Activated CD4-positive, alpha-beta memory T cell treated with anti-CD3 and anti-CD28 coated beads, Interleukin-2, amount 10 ng/mL, durations not matched to agents 7 days and 5 days (primary cell): Measurements from ENCODE around the gene HEXD. TPM values are rescaled to one million over a fixed set of nuclear protein-coding genes. Genes with fewer than 3 reads are reported as not detected.

ENCODE experiments used
- CTCF ChIA-PET: fragments of 350-600 bp; sonication (Branson Sonifier 250); formaldehyde crosslinking; loops from one replicate; lab custom pipeline; 2021; ENCODE audit warnings: antibody characterized with exemption, inconsistent platforms; lab: Charles Lee
- POLR2A ChIA-PET: fragments of 350-600 bp; sonication (Branson Sonifier 250); formaldehyde crosslinking; loops from one replicate; lab custom pipeline; 2021; ENCODE audit warnings: antibody characterized with exemption; lab: Charles Lee
- DNase-seq: peaks from one replicate; pipeline ENCODE4 v3.0.0-alpha.2; 2020
- H3K27ac Mint-ChIP-seq: one replicate; pipeline ENCODE4 v1.8.0; 2021; ENCODE audit warnings: mild to moderate bottlenecking, mixed read lengths
- H3K27me3 Mint-ChIP-seq: one replicate; pipeline ENCODE4 v1.8.0; 2021; ENCODE audit warnings: mixed read lengths
- H3K36me3 Mint-ChIP-seq: one replicate; pipeline ENCODE4 v1.8.0; 2021; ENCODE audit warnings: low read depth, mixed read lengths
- H3K4me1 Mint-ChIP-seq: one replicate; pipeline ENCODE4 v1.8.0; 2021; ENCODE audit warnings: mixed read lengths
- H3K4me3 Mint-ChIP-seq: one replicate; pipeline ENCODE4 v1.8.0; 2021; ENCODE audit warnings: mild to moderate bottlenecking, mixed read lengths
- H3K9me3 Mint-ChIP-seq: one replicate; pipeline ENCODE4 v1.8.0; 2021; ENCODE audit warnings: mixed read lengths
- total RNA-seq, 2 experiments: library from RNA; stranded (reverse); gene quantifications; one replicate each; pipeline ENCODE4 v1.2.3, GENCODE V29; 2021

The HEXD gene
- total RNA-seq, 2 experiments from 2014 or later = 58.3 to 60.6 TPM

GRCh38 chr17:82386255-82386831, 31.8 kb upstream of the HEXD start:
- H3K4me3 Mint-ChIP-seq = no peak overlapping the region
- peaks cover 4% of the 10 kb centered on the region for H3K27me3 Mint-ChIP-seq
- POLR2A ChIA-PET = no interaction called here
- CTCF ChIA-PET = no interaction called here
- peaks cover 1% of the 10 kb centered on the region for H3K4me1 Mint-ChIP-seq
- H3K9me3 Mint-ChIP-seq = no peaks in the 10 kb centered on the region
- H3K27ac Mint-ChIP-seq = no peak overlapping the region
- no peaks in the 10 kb centered on the region for H3K36me3 Mint-ChIP-seq
- no peak for DNase-seq

GRCh38 chr17:82386881-82387704, 31.1 kb upstream of the HEXD start:
- peaks cover 1% of the 10 kb centered on the region for H3K4me1 Mint-ChIP-seq
- no peak overlapping the region for H3K27ac Mint-ChIP-seq
- H3K36me3 Mint-ChIP-seq = no peaks in the 10 kb centered on the region
- H3K9me3 Mint-ChIP-seq = no peaks in the 10 kb centered on the region
- H3K4me3 Mint-ChIP-seq = no peak overlapping the region
- CTCF ChIA-PET = no interaction called here
- DNase-seq = no peak
- POLR2A ChIA-PET = no interaction called here
- H3K27me3 Mint-ChIP-seq = no peaks in the 10 kb centered on the region

- DNase-seq = no peak
- POLR2A ChIA-PET = no interaction called here
- no peaks in the 10 kb centered on the region for H3K27me3 Mint-ChIP-seq
- no peak overlapping the region for H3K4me3 Mint-ChIP-seq
- H3K36me3 Mint-ChIP-seq = peaks cover under 1% of the 10 kb centered on the region
- CTCF ChIA-PET = no interaction called here
- no peaks in the 10 kb centered on the region for H3K9me3 Mint-ChIP-seq
- H3K4me1 Mint-ChIP-seq = peaks cover 1% of the 10 kb centered on the region
- H3K27ac Mint-ChIP-seq = no peak overlapping the region
These were observed 30.4 kb upstream of the HEXD start for GRCh38 chr17:82387705-82388106.

DNA sequence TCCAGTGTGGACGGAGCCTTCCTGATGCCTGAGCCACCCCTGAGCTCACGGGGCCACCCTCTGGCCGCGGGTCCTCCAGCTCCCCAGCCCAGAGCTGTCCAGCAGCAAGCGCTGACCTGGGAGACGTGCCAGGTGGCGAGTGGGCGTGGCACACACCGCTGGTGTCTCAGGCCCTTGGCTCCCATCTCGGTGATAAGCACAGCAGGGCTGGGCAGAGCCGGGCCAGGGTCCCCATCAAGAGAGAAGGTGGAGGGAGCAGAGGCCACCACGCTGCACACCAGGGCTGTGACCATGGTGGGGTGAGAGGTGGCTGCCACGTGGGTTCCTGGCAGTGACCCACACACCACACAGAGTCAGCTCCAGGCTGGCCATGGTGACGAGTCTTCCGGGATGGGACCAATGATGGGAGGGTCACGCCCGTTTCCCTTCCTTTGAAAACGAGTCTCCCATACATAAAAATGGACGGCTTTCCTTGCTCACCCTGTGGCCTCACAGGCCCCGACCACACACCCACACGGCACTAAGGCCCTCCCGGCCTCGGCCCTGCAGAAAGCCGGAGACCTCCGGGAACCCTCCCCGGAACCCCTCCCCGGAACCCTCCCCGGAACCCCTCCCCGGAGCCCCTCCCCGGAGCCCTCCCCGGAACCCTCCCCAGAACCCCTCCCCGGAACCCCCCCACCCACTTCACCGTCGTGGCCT, 29.8 kb upstream of the HEXD start:
- Mint-ChIP-seq H3K27ac (no peak overlapping the region), H3K27me3 (no peaks in the 10 kb centered on the region), H3K36me3 (peaks cover 3% of the 10 kb centered on the region), H3K4me1 (peaks cover 1% of the 10 kb centered on the region), H3K4me3 (no peak overlapping the region), H3K9me3 (no peaks in the 10 kb centered on the region)
- ChIA-PET POLR2A (no interaction called here), CTCF (no interaction called here)
- DNase-seq = no peak

- Mint-ChIP-seq H3K27ac (no peak overlapping the region), H3K36me3 (peaks cover 3% of the 10 kb centered on the region), H3K4me3 (no peak overlapping the region), H3K4me1 (peaks cover 1% of the 10 kb centered on the region), H3K9me3 (no peaks in the 10 kb centered on the region), H3K27me3 (no peaks in the 10 kb centered on the region)
- POLR2A ChIA-PET = no interaction called here
- CTCF ChIA-PET = no interaction called here
- no peak for DNase-seq
These were observed 29.2 kb upstream of the HEXD start for GRCh38 chr17:82388922-82389283.

GRCh38 chr17:82389379-82389778, 28.8 kb upstream of the HEXD start:
- Mint-ChIP-seq H3K27ac (no peak overlapping the region), H3K4me3 (no peak overlapping the region), H3K4me1 (peaks cover 1% of the 10 kb centered on the region), H3K36me3 (peaks cover 3% of the 10 kb centered on the region), H3K9me3 (no peaks in the 10 kb centered on the region), H3K27me3 (no peaks in the 10 kb centered on the region)
- CTCF ChIA-PET = interaction anchor here (0.7 kb wide), 1 partner anchor 11 kb away, joined by 3 read pairs; no protein-coding TSS in a partner anchor
- POLR2A ChIA-PET = no interaction called here
- DNase-seq = no peak

GRCh38 chr17:82390015-82390859, 27.9 kb upstream of the HEXD start:
- no peaks in the 10 kb centered on the region for H3K27me3 Mint-ChIP-seq
- POLR2A ChIA-PET = no interaction called here
- DNase-seq = no peak

DNA sequence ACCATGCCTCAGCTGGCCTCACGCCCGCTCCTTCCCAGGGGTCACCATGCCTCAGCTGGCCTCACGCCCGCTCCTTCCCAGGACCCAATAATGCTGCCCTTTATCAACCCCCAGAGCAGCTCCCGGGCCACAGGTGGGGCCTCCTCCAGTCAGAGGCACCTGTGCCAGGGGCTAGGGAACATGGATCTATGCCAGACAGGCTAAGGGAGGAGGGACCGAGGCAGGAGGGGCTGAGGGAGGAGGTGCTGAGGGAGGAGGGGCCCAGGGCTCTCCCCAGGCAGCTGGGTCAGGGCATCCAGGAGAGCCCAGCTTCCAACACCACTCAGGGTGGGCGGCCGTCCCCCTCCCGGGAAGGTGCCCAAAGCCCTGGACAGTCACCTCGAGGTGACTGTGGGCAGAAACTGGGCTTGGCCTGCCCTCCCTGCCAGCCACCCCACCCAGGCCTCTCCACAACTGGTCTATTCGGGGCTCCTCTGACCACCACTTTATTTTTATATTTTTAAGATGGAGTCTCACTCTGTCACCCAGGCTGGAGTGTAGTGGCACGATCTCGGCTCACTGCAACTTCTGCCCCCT, 27.2 kb upstream of the HEXD start:
- Mint-ChIP-seq H3K27ac (no peak overlapping the region), H3K36me3 (peaks cover 3% of the 10 kb centered on the region), H3K4me3 (no peak overlapping the region), H3K27me3 (no peaks in the 10 kb centered on the region), H3K9me3 (no peaks in the 10 kb centered on the region), H3K4me1 (peaks cover 1% of the 10 kb centered on the region)
- ChIA-PET POLR2A (no interaction called here), CTCF (no interaction called here)
- DNase-seq = no peak

More at GRCh38 chr17:82390015-82390859, 27.9 kb upstream of the HEXD start:
- Mint-ChIP-seq H3K4me1 (peaks cover 1% of the 10 kb centered on the region), H3K27ac (no peak overlapping the region), H3K4me3 (no peak overlapping the region), H3K36me3 (peaks cover 3% of the 10 kb centered on the region), H3K9me3 (no peaks in the 10 kb centered on the region)
- CTCF ChIA-PET = interaction anchor here (0.7 kb wide), 1 partner anchor 11 kb away, joined by 3 read pairs; no protein-coding TSS in a partner anchor

- Mint-ChIP-seq H3K27ac (no peak overlapping the region), H3K4me3 (no peak overlapping the region), H3K27me3 (no peaks in the 10 kb centered on the region), H3K36me3 (peaks cover 3% of the 10 kb centered on the region), H3K9me3 (no peaks in the 10 kb centered on the region), H3K4me1 (peaks cover 1% of the 10 kb centered on the region)
- no peak for DNase-seq
- CTCF ChIA-PET = no interaction called here
- POLR2A ChIA-PET = no interaction called here
These were observed 26.6 kb upstream of the HEXD start for GRCh38 chr17:82391496-82392066.

DNA sequence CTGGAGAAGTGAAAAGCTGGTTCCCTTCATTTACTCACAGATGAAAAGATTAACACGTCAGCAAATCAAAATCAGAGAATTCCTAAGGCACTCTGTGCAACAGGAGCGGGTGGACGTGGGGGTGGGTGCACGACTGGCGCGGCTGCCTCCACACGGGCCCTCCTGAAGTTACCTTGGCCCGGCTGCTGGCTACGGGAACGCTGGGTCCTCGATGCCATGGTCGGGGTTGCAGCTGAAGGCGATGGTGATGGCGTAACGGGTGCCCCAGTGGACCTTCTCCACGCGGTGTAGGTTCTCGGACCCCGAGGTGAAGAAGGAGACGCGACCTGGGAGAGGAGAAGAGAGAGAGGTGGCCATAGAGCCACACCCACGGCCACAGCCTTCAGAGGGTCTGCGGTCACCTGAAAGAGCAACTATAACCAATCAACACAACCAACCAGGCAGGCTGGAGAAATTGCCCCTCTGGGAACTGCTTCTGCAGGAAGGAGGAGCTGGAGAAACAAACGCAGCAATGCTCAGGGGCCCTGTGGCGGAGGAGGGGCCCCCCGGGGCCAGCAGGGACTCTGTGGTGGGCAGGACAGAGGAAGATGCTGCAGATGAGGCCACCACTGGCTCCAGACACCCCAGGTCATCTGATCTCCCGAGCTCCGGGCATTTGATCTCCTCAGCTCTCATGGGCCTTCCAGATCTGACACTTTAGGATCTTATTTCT, 25.8 kb upstream of the HEXD start:
- Mint-ChIP-seq H3K4me3 (no peak overlapping the region), H3K4me1 (peaks cover 1% of the 10 kb centered on the region), H3K27ac (no peak overlapping the region), H3K9me3 (no peaks in the 10 kb centered on the region), H3K36me3 (peaks cover 3% of the 10 kb centered on the region), H3K27me3 (no peaks in the 10 kb centered on the region)
- POLR2A ChIA-PET = no interaction called here
- CTCF ChIA-PET = interaction anchor here (0.6 kb wide), 1 partner anchor 10 kb away, joined by 3 read pairs; no protein-coding TSS in a partner anchor
- no peak for DNase-seq

DNA sequence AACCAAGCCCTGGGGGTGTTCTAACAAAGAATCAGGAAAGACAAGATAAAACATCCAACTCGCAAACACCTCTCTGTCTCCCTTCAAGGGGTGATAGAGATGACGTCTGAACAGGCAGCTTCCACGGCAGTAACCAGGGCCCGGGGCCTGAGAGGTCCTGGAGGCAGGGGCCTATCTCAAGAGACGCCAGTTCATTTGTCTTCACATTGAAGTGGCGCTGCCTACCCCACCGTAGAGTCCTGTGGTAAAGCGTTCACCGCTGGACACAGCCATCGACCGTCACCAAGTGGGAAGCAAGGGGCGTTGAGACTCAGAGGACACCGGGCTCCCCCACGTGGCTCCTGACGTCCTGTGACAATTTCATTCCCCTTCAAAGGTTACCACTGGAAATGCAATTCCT, 25.2 kb upstream of the HEXD start:
- no peaks in the 10 kb centered on the region for H3K27me3 Mint-ChIP-seq
- no peaks in the 10 kb centered on the region for H3K4me1 Mint-ChIP-seq
- H3K4me3 Mint-ChIP-seq = no peak overlapping the region
- DNase-seq = no peak
- H3K27ac Mint-ChIP-seq = no peak overlapping the region
- H3K9me3 Mint-ChIP-seq = no peaks in the 10 kb centered on the region
- peaks cover 3% of the 10 kb centered on the region for H3K36me3 Mint-ChIP-seq
- CTCF ChIA-PET = no interaction called here
- POLR2A ChIA-PET = no interaction called here

DNA sequence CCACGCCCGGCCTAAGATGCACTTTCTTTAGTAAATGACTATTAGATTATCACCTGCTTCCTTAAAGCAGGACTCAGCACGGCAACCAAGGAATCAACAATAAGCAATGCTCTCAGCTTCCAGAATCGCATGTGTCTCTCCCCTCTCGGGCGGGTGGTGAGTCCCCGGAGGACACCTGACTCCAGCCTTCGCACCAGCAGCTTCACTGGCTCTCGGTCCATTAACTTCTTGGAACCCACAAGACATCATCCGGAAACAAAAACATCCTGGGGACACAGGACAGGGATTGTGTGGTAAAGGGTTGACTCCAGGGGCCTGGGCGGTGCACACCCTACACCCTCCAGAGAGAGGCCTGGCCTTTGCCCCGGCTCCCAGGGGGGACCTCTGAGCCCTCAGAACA, 23.9 kb upstream of the HEXD start:
- H3K36me3 Mint-ChIP-seq = peaks cover 3% of the 10 kb centered on the region
- DNase-seq = no peak
- no peaks in the 10 kb centered on the region for H3K9me3 Mint-ChIP-seq
- ChIA-PET CTCF (no interaction called here), POLR2A (no interaction called here)
- H3K4me1 Mint-ChIP-seq = no peaks in the 10 kb centered on the region
- H3K4me3 Mint-ChIP-seq = no peak overlapping the region
- H3K27me3 Mint-ChIP-seq = no peaks in the 10 kb centered on the region
- H3K27ac Mint-ChIP-seq = no peak overlapping the region
